Neuron (in vitro differentiated cells): ENCODE results near the gene PDE3A.
A peak's percentile ranks its signal among the peaks of the same experiment; 100 is the strongest.

Experiments
- H2AFZ ChIP-seq: one replicate; pipeline ENCODE4 v1.6.1; 2013; ENCODE audit warnings: low read depth, mild to moderate bottlenecking, inconsistent platforms, low read length, moderate library complexity
- H3K27me3 ChIP-seq: one replicate; pipeline ENCODE4 v1.6.1; 2013; ENCODE audit warnings: low read length; ENCODE audit not compliant: insufficient read depth
- H3K36me3 ChIP-seq: one replicate; pipeline ENCODE4 v1.6.1; 2013; ENCODE audit warnings: low read length; ENCODE audit not compliant: insufficient read depth
- H3K4me1 ChIP-seq: one replicate; pipeline ENCODE4 v1.6.1; 2013; ENCODE audit warnings: low read length; ENCODE audit not compliant: insufficient read depth
- H3K4me3 ChIP-seq: 2 replicates; pipeline ENCODE4 v1.5.1; 2013; ENCODE audit warnings: mild to moderate bottlenecking, low read length, moderate library complexity
- H3K9me3 ChIP-seq: one replicate; pipeline ENCODE4 v1.6.1; 2013; ENCODE audit warnings: low read length

Gene PDE3A

DNA sequence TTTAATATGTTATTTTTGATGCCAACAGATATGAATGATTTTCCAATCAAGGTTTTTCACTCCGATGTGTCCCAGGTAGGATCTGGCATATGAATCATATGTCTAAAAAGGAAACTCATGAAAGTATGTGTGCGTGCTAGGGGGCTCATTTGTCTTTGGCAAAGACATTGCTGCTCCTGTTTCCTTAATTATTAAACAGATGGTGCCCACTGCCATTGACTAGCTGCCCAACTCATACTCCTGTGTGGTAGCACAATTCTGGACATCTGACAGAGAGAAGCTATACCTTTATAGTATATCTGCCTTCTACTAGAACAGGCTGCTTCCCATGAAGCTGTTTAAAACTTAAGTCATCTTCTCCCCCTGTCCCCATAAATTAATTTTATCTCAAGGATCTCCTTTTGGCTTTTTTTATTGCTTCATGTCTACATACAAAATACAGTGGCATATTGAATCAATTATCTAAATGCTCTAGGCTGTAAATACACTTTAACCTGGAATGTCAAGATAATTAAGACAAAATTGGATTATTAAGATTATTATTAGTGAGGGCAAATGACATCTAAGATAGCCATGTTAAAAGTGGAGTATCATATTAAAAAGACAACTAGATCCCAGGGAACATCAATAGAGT, 1.4 kb upstream of the PDE3A start:
- Histone ChIP-seq H3K4me1 (peaks cover 18% of the 10 kb centered on the region), H2AFZ (peak overlapping the region; percentile 84), H3K36me3 (no peaks in the 10 kb centered on the region), H3K4me3 (no peak overlapping the region), H3K9me3 (no peaks in the 10 kb centered on the region), H3K27me3 (no peaks in the 10 kb centered on the region)

GRCh38 chr12:20367583-20368113, 689 bp upstream of the PDE3A start:
- Histone ChIP-seq H3K4me1 (peaks cover 20% of the 10 kb centered on the region), H3K36me3 (no peaks in the 10 kb centered on the region), H2AFZ (peak overlapping the region; percentile 84), H3K27me3 (no peaks in the 10 kb centered on the region), H3K4me3 (peak overlapping the region; percentile 63), H3K9me3 (no peaks in the 10 kb centered on the region)

DNA sequence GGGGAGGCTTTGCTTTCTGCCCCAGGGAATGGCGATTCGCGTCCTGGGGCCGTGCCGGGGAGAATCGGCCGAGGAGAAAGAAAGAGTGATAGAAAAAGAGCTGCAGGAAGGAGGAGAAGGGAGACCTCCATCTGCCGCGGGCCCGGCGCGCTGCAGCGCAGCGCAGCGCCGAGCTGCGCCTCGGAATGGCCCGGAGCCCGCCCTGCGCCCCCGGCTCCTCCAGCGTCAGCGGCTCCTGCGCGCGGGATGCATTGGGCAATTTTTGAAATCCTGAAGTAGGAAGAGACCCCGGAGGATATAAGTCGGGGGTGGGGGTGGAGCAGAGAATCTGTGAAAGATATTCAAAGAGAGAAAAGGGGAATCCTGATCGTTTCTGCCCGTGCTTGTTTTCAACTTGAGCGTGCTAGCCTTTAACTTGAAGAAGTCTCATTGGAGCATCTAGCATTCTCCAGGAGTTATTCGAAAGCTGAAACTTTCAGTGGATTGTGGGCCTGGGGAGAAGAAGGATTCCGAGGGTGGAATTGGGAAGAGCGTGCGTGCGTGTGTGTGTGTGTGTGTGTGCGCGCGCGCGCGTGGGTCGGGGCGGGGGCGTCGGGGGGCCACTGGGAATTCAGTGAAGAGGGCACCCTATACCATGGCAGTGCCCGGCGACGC, 441 bp downstream of the PDE3A start:
- H3K9me3 ChIP-seq: no peaks in the 10 kb centered on the region
- H2AFZ ChIP-seq: peak overlapping the region; percentile 84
- H3K27me3 ChIP-seq: no peaks in the 10 kb centered on the region
- peak overlapping the region; percentile 63 for H3K4me3 ChIP-seq
- H3K36me3 ChIP-seq: no peaks in the 10 kb centered on the region
- peaks cover 23% of the 10 kb centered on the region for H3K4me1 ChIP-seq

DNA sequence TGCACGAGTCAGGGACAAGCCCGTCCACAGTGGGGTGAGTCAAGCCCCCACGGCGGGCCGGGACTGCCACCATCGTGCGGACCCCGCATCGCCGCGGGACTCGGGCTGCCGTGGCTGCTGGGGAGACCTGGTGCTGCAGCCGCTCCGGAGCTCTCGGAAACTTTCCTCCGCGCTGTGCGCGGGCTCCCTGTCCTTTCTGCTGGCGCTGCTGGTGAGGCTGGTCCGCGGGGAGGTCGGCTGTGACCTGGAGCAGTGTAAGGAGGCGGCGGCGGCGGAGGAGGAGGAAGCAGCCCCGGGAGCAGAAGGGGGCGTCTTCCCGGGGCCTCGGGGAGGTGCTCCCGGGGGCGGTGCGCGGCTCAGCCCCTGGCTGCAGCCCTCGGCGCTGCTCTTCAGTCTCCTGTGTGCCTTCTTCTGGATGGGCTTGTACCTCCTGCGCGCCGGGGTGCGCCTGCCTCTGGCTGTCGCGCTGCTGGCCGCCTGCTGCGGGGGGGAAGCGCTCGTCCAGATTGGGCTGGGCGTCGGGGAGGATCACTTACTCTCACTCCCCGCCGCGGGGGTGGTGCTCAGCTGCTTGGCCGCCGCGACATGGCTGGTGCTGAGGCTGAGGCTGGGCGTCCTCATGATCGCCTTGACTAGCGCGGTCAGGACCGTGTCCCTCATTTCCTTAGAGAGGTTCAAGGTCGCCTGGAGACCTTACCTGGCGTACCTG, 1.1 kb downstream of the PDE3A start:
- Histone ChIP-seq H2AFZ (peak overlapping the region; percentile 84), H3K4me1 (peaks cover 25% of the 10 kb centered on the region), H3K27me3 (no peaks in the 10 kb centered on the region), H3K9me3 (no peaks in the 10 kb centered on the region), H3K36me3 (no peaks in the 10 kb centered on the region), H3K4me3 (peak overlapping the region; percentile 63)

DNA sequence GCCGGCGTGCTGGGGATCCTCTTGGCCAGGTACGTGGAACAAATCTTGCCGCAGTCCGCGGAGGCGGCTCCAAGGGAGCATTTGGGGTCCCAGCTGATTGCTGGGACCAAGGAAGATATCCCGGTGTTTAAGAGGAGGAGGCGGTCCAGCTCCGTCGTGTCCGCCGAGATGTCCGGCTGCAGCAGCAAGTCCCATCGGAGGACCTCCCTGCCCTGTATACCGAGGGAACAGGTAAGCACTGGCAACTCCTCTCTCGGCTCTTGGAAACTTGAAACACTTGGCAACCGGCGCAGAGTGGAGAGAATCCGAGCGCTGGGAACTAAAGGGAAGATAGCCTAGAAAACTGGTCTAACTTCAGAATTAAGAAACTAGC, 1.7 kb downstream of the PDE3A start:
- Histone ChIP-seq H3K4me3 (peak overlapping the region; percentile 63), H3K27me3 (no peaks in the 10 kb centered on the region), H3K4me1 (peaks cover 25% of the 10 kb centered on the region), H3K36me3 (no peaks in the 10 kb centered on the region), H3K9me3 (no peaks in the 10 kb centered on the region), H2AFZ (peak overlapping the region; percentile 84)

DNA sequence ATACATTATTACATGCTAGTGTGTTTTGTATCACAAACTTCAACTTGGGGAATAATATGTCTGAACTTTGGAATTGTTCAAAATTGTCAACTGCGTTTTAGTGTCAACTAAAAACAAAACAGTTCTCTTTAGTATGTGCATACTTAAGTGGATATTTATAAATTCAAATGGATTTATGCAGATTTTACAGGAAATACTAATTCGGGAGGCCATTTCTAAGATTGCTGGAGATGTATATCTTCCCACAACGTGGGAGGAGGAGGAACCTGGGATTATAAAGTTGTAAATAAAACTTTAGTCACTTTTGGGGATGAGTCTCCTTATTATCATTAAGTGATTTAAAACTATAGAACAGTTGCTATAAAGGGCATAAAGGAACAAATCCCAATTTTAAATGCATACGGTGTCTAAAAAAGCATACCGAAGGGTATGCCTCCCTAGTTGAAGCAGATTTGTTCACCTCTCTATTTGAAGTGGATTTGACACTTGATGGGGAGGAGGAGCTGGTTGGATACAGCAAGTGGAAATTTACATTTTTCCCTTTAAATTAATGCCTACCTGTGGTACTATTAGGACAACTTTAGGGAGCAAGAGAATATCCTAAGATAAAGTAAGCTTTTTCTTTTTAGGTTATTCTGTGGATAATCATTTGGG, 2.7 kb downstream of the PDE3A start:
- H3K4me3 ChIP-seq: peak overlapping the region; percentile 63
- no peak overlapping the region for H2AFZ ChIP-seq
- no peaks in the 10 kb centered on the region for H3K36me3 ChIP-seq
- no peaks in the 10 kb centered on the region for H3K9me3 ChIP-seq
- peaks cover 25% of the 10 kb centered on the region for H3K4me1 ChIP-seq
- H3K27me3 ChIP-seq: no peaks in the 10 kb centered on the region

- Histone ChIP-seq H2AFZ (no peak overlapping the region), H3K9me3 (no peaks in the 10 kb centered on the region), H3K4me1 (peaks cover 23% of the 10 kb centered on the region), H3K4me3 (no peak overlapping the region), H3K36me3 (no peaks in the 10 kb centered on the region), H3K27me3 (no peaks in the 10 kb centered on the region)
Observed at GRCh38 chr12:20372326-20373096, 4.2 kb downstream of the PDE3A start.

GRCh38 chr12:20374795-20375194, 6.5 kb downstream of the PDE3A start:
- no peak overlapping the region for H2AFZ ChIP-seq
- no peaks in the 10 kb centered on the region for H3K9me3 ChIP-seq
- H3K27me3 ChIP-seq: no peaks in the 10 kb centered on the region
- peaks cover 19% of the 10 kb centered on the region for H3K4me1 ChIP-seq
- no peaks in the 10 kb centered on the region for H3K36me3 ChIP-seq
- H3K4me3 ChIP-seq: no peak overlapping the region

- Histone ChIP-seq H3K9me3 (no peaks in the 10 kb centered on the region), H3K4me1 (peaks cover 17% of the 10 kb centered on the region), H3K36me3 (no peaks in the 10 kb centered on the region)
Observed at GRCh38 chr12:20375560-20375959, 7.2 kb downstream of the PDE3A start.

GRCh38 chr12:20376984-20377383, 8.6 kb downstream of the PDE3A start:
- H3K27me3 ChIP-seq: no peaks in the 10 kb centered on the region

More at GRCh38 chr12:20375560-20375959, 7.2 kb downstream of the PDE3A start:
- H3K27me3 ChIP-seq: no peaks in the 10 kb centered on the region
- H2AFZ ChIP-seq: no peak overlapping the region
- no peak overlapping the region for H3K4me3 ChIP-seq

GRCh38 chr12:20377750-20378149, 9.4 kb downstream of the PDE3A start:
- H3K4me3 ChIP-seq: no peak overlapping the region

More at GRCh38 chr12:20376984-20377383, 8.6 kb downstream of the PDE3A start:
- Histone ChIP-seq H3K4me3 (no peak overlapping the region), H3K36me3 (no peaks in the 10 kb centered on the region), H3K4me1 (peaks cover 8% of the 10 kb centered on the region), H2AFZ (no peak overlapping the region), H3K9me3 (no peaks in the 10 kb centered on the region)

GRCh38 chr12:20382117-20382516, 13.8 kb downstream of the PDE3A start:
- Histone ChIP-seq H2AFZ (no peak overlapping the region), H3K4me3 (no peak overlapping the region), H3K36me3 (no peaks in the 10 kb centered on the region), H3K27me3 (no peaks in the 10 kb centered on the region), H3K9me3 (no peaks in the 10 kb centered on the region), H3K4me1 (no peaks in the 10 kb centered on the region)

More at GRCh38 chr12:20377750-20378149, 9.4 kb downstream of the PDE3A start:
- no peak overlapping the region for H2AFZ ChIP-seq
- H3K4me1 ChIP-seq: peaks cover 6% of the 10 kb centered on the region
- no peaks in the 10 kb centered on the region for H3K27me3 ChIP-seq
- no peaks in the 10 kb centered on the region for H3K36me3 ChIP-seq
- H3K9me3 ChIP-seq: no peaks in the 10 kb centered on the region
